Mammary epithelial cell (primary cell): ENCODE results near the gene ERCC3.

ENCODE experiments used
- CTCF ChIP-seq, 2 donors: IDR thresholded peaks in 1 of 2; conservative IDR thresholded peaks in 1 of 2; 2 replicates each; pipeline ENCODE4 v1.5.1; 2011 to 2012; ENCODE audit warnings: inconsistent platforms in 2 of 2, low read length in 2 of 2, mild to moderate bottlenecking in 2 of 2, control low read depth in 1 of 2, low read depth in 1 of 2; ENCODE audit not compliant: insufficient read depth in 1 of 2; ENCODE audit errors: extremely low read depth in 1 of 2
- EZH2 ChIP-seq: IDR thresholded peaks from 2 replicates; pipeline ENCODE4 v1.6.1; 2012; ENCODE audit warnings: low read length, inconsistent platforms, borderline replicate concordance

DNA sequence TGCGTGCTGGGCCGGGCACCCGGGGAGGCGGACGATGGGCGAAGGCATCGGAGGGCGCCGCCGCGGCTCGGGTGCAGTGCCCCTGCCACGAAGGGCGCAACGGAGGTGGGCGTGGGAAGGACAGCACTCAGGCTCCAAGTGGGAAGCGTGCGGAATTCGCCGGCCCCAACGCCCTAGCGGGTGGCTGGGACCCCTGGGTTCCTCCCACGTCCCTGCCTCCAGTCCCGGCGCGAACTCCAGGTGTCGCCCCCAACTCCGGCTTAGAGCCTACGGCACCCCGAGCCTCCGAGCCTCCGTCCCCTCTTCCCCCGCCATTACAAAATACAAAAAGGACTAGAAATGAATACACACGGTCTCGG is 75.2 kb downstream of the ERCC3 start:
- TF ChIP-seq CTCF (conservative IDR thresholded peaks at IDR 0.05 in 1 of 2, IDR thresholded peaks at IDR 0.05 in 1 of 2; ENCODE audit: extremely low read depth in 1 of 2, insufficient read depth in 1 of 2, low read depth in 1 of 2, low read length in 2 of 2) (no peak), EZH2 (no peak)
